Measurements from ENCODE around the gene NRG2. TPM values are rescaled to one million over a fixed set of nuclear protein-coding genes. Genes with fewer than 3 reads are reported as not detected.

NRG2 gene
- total RNA-seq, 1 experiment from 2014 or later, result 0.91 TPM

DNA sequence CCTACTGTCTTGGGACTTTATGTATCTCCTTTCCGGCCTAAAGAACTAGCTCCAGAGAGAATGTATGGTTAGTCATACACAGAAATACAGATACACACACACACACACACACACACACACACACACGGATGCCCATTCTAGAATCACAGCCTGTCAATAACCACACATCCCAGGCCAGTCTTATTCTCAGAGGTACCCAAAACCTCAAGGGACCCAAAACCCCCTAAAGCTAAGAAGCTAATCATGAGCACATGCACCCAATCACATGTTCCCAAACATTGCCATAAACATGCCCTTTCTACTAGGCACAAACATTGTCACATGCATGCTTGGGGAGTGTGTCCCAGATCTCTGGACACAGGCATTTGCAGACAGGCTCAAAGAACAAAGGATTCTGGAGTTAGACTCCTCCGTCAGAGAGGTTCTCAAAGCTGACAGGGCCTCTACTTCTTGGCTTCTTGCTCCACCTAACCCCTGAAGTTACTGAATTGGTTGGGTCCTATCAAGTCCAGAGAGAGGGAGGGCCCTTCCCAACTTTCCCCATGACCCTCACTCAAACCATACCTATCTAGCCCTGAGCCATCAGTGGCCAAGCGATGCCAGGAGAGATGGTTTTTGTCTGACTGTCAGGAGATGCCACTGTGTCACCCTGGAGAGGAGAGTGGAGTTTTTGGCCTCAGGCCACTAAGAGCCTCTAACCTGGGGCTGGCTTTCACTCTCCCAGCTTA is 78.7 kb downstream of the NRG2 start:
- RAD21 ChIA-PET (ENCODE audit: low non-redundant PET in 1 of 2, low total read pairs in 2 of 2, uncharacterized antibody in 2 of 2, unreplicated experiment in 2 of 2), result no interaction called here
- H3K4me3 ChIP-seq (replicated peaks in 1 of 2; ENCODE audit: low read depth in 1 of 2, low read length in 2 of 2), result no peak overlapping the region
- no peak for ATAC-seq
- TF ChIP-seq SP1 (IDR thresholded peaks at IDR 0.05; ENCODE audit: low read depth) (no peak), CBX3 (IDR thresholded peaks at IDR 0.05; ENCODE audit: low read depth) (no peak), POLR2AphosphoS5 (IDR thresholded peaks at IDR 0.05; ENCODE audit: low read depth, low read length) (no peak), ZFX (IDR thresholded peaks at IDR 0.05) (no peak), ZNF274 (IDR thresholded peaks at IDR 0.05; ENCODE audit: low read depth, low read length) (no peak), POLR2A (IDR thresholded peaks at IDR 0.05; ENCODE audit: borderline replicate concordance, extremely low read depth, insufficient read depth, insufficient read length) (no peak), ELF1 (IDR thresholded peaks at IDR 0.05; ENCODE audit: borderline replicate concordance, low read depth) (no peak), YY1 (IDR thresholded peaks at IDR 0.05; ENCODE audit: extremely low read depth, insufficient replicate concordance, low read depth, low read length) (no peak), RAD21 (IDR thresholded peaks at IDR 0.05; ENCODE audit: low read depth) (no peak), EGR1 (IDR thresholded peaks at IDR 0.05; ENCODE audit: low read depth) (no peak), CEBPB (IDR thresholded peaks at IDR 0.05; ENCODE audit: low read depth) (no peak), SRF (IDR thresholded peaks at IDR 0.05; ENCODE audit: low read depth) (no peak), TCF7L2 (IDR thresholded peaks at IDR 0.05; ENCODE audit: borderline replicate concordance, extremely low read depth, insufficient read depth, insufficient read length) (no peak), ATF3 (IDR thresholded peaks at IDR 0.05) (no peak), EZH2phosphoT487 (IDR thresholded peaks at IDR 0.05; ENCODE audit: borderline replicate concordance) (no peak)
- TF ChIP-seq, protein P1, sequence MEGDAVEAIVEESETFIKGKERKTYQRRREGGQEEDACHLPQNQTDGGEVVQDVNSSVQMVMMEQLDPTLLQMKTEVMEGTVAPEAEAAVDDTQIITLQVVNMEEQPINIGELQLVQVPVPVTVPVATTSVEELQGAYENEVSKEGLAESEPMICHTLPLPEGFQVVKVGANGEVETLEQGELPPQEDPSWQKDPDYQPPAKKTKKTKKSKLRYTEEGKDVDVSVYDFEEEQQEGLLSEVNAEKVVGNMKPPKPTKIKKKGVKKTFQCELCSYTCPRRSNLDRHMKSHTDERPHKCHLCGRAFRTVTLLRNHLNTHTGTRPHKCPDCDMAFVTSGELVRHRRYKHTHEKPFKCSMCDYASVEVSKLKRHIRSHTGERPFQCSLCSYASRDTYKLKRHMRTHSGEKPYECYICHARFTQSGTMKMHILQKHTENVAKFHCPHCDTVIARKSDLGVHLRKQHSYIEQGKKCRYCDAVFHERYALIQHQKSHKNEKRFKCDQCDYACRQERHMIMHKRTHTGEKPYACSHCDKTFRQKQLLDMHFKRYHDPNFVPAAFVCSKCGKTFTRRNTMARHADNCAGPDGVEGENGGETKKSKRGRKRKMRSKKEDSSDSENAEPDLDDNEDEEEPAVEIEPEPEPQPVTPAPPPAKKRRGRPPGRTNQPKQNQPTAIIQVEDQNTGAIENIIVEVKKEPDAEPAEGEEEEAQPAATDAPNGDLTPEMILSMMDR (IDR thresholded peaks at IDR 0.05 in 2 of 3, conservative IDR thresholded peaks at IDR 0.05 in 1 of 3; ENCODE audit: borderline replicate concordance in 1 of 3, insufficient read depth in 1 of 3, low read depth in 2 of 3, low read length in 2 of 3), result no peak
- TF ChIP-seq, protein P2, sequence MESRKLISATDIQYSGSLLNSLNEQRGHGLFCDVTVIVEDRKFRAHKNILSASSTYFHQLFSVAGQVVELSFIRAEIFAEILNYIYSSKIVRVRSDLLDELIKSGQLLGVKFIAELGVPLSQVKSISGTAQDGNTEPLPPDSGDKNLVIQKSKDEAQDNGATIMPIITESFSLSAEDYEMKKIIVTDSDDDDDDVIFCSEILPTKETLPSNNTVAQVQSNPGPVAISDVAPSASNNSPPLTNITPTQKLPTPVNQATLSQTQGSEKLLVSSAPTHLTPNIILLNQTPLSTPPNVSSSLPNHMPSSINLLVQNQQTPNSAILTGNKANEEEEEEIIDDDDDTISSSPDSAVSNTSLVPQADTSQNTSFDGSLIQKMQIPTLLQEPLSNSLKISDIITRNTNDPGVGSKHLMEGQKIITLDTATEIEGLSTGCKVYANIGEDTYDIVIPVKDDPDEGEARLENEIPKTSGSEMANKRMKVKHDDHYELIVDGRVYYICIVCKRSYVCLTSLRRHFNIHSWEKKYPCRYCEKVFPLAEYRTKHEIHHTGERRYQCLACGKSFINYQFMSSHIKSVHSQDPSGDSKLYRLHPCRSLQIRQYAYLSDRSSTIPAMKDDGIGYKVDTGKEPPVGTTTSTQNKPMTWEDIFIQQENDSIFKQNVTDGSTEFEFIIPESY (IDR thresholded peaks at IDR 0.05; ENCODE audit: extremely low read depth, insufficient replicate concordance, low read length), result no peak
- TF ChIP-seq, protein P3, sequence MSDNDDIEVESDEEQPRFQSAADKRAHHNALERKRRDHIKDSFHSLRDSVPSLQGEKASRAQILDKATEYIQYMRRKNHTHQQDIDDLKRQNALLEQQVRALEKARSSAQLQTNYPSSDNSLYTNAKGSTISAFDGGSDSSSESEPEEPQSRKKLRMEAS (IDR thresholded peaks at IDR 0.05), result no peak
- no peaks in the 10 kb centered on the region for H3K27me3 ChIP-seq (ENCODE audit: insufficient read depth, low read length)
- H3K9me2 ChIP-seq (ENCODE audit: insufficient read depth), result no peaks in the 10 kb centered on the region
- H3K79me2 ChIP-seq (ENCODE audit: insufficient read depth, low read length), result no peaks in the 10 kb centered on the region
- CTCF ChIA-PET, result interaction anchor here (0.9 kb wide), 1 partner anchor 177 kb away, joined by 4 read pairs; no protein-coding TSS in a partner anchor
- H3K36me3 ChIP-seq (ENCODE audit: control insufficient read depth in 1 of 2, insufficient read depth in 2 of 2, low read length in 2 of 2), result no peaks in the 10 kb centered on the region
- H3K27ac ChIP-seq (ENCODE audit: low read depth, low read length), result no peak overlapping the region
- no peak overlapping the region for H3K4me2 ChIP-seq (ENCODE audit: low read length)
- peaks cover 2 to 6% of the 10 kb centered on the region in 2 experiments; a peak in 2 of 4 replicates for H3K4me1 ChIP-seq (ENCODE audit: control insufficient read depth in 1 of 2, insufficient read depth in 2 of 2, low read length in 2 of 2)
- intact Hi-C loops (cut with micrococcal nuclease), result no loop called here
- H3K9me3 ChIP-seq (ENCODE audit: control insufficient read depth in 1 of 2, insufficient read depth in 1 of 2, low read depth in 1 of 2, low read length in 2 of 2), result no peaks in the 10 kb centered on the region
- DNase-seq (ENCODE audit: low read depth, low spot score), result no peak
- no TSS peak for BruUV-seq (replicated peaks)
- POLR2A ChIA-PET, result no interaction called here
- no peak overlapping the region for H2AFZ ChIP-seq (ENCODE audit: low read depth, low read length, poor library complexity, severe bottlenecking)
- no peaks in the 10 kb centered on the region for H4K20me1 ChIP-seq (ENCODE audit: insufficient read depth)
- no peak overlapping the region for H3K9ac ChIP-seq (ENCODE audit: low read length)
